SK-N-SH treated with all-trans-retinoic acid at 6 μM for 48 hours (cell line): ENCODE measurements around the gene LMCD1.

Experiments used
- ARNTL ChIP-seq: fragments of 450-650 bp; formaldehyde crosslinking; IDR thresholded peaks from 2 replicates; pipeline ENCODE4 v1.5.0; 2020; ENCODE audit warnings: low read depth, mild to moderate bottlenecking, moderate library complexity, borderline replicate concordance
- BACH2 ChIP-seq: fragments of 250-450 bp; sonication (Bioruptor Pico); IDR thresholded peaks from 2 replicates; pipeline ENCODE4 v1.9.0; 2021; ENCODE audit warnings: mild to moderate bottlenecking, borderline replicate concordance
- CREB5 ChIP-seq: fragments of 250-450 bp; sonication (Bioruptor Pico); IDR thresholded peaks from 2 replicates; pipeline ENCODE4 v1.5.1; 2020; ENCODE audit warnings: low read depth, mild to moderate bottlenecking, moderate library complexity
- ESRRG ChIP-seq: fragments of 250-450 bp; sonication (Bioruptor Pico); IDR thresholded peaks from 2 replicates; pipeline ENCODE4 v1.6.1; 2021; ENCODE audit warnings: mild to moderate bottlenecking
- GLIS3 ChIP-seq: fragments of 250-450 bp; sonication (Bioruptor Pico); IDR thresholded peaks from 2 replicates; pipeline ENCODE4 v1.5.0; 2020; ENCODE audit warnings: mild to moderate bottlenecking, moderate library complexity
- ISL1 ChIP-seq: fragments of 250-450 bp; sonication (Bioruptor Pico); IDR thresholded peaks from 2 replicates; pipeline ENCODE4 v2.1.2; 2022; ENCODE audit warnings: mild to moderate bottlenecking, moderate library complexity
- PATZ1 ChIP-seq: fragments of 250-450 bp; sonication (Bioruptor Pico); IDR thresholded peaks from 2 replicates; pipeline ENCODE4 v1.8.0; 2020; ENCODE audit warnings: mild to moderate bottlenecking, moderate library complexity, borderline replicate concordance
- POU6F1 ChIP-seq: fragments of 250-450 bp; sonication (Bioruptor Pico); IDR thresholded peaks from 2 replicates; pipeline ENCODE4 v1.8.0; 2021; ENCODE audit warnings: low read depth, mild to moderate bottlenecking, moderate library complexity, borderline replicate concordance
- TSHZ2 ChIP-seq: fragments of 250-450 bp; sonication (Bioruptor Pico); IDR thresholded peaks from 2 replicates; pipeline ENCODE4 v1.5.0; 2020; ENCODE audit warnings: mild to moderate bottlenecking, moderate library complexity
- ZFP3 ChIP-seq: fragments of 250-450 bp; sonication (Bioruptor Pico); IDR thresholded peaks from 2 replicates; pipeline ENCODE4 v1.5.0; 2020; ENCODE audit warnings: mild to moderate bottlenecking, moderate library complexity
- ZNF70 ChIP-seq: fragments of 450-650 bp; formaldehyde crosslinking; IDR thresholded peaks from 2 replicates; pipeline ENCODE4 v1.5.0; 2020; ENCODE audit warnings: mild to moderate bottlenecking, moderate library complexity
- ZNF8 ChIP-seq: fragments of 450-650 bp; formaldehyde crosslinking; IDR thresholded peaks from 2 replicates; pipeline ENCODE4 v1.5.0; 2020; ENCODE audit warnings: mild to moderate bottlenecking, moderate library complexity

GRCh38 chr3:8539419-8539818 lies 37.8 kb downstream of the LMCD1 start:
- TF ChIP-seq PATZ1 (CRISPR knock-in tag) (no peak), ZFP3 (CRISPR knock-in tag) (no peak), TSHZ2 (no peak), GLIS3 (CRISPR knock-in tag) (no peak), ISL1 (CRISPR knock-in tag) (no peak), BACH2 (no peak), ARNTL (no peak), ZNF8 (CRISPR knock-in tag) (no peak), ESRRG (CRISPR knock-in tag) (no peak), ZNF70 (CRISPR knock-in tag) (no peak), POU6F1 (no peak), CREB5 (CRISPR knock-in tag) (no peak)
